ENCODE measurements around the gene MCTS1. TPM values are rescaled to one million over a fixed set of nuclear protein-coding genes. Genes with fewer than 3 reads are reported as not detected.

MCTS1 gene
- total RNA-seq, 1 donor from 2014 or later: 36.7 TPM

DNA sequence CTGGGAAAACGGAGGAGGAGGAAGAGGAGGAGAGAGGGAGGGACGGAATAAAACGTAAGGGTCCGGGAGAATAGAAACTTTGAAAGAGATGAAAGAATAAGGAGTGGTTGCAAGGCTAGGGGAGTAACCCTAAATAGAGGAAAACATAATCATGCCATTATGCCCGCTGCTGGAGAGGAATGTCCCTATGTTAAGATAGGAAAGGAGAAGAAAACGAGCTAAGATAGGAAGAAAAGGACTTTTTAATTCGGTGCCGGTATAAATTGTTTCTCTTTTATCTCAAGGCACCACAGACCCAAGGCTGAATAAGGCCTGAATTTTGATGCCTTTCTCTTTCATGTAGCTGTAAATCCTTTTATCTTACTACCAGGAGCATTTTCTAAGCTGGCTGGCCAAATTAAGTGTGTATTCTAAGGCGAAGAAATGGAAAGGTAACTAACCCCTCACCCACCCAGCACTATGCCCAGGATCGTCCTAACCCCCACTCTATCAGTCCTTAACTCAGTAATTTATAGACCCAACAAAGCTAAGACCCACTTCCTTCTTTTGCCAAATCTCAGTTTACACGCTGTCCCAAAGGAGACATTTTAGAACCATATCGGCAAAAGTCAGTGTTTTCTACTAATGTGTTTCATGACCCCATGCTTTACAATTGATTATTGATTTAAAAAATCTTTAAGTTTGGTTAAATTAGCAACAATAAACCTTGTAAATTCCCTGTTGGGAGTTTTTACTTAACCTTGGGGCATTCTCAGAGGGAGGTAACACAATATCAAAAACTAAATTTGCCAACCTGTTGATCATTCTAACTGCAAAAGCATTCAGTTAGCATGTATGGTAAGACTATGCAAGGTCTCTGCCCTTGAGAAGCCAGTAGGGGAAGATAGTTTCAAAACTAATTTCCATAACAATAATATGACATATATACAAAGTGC lies 42.0 kb upstream of the MCTS1 start:
- DNase-seq (ENCODE audit: low read depth) (no peak), FAIRE-seq (no peak)
- Histone ChIP-seq H3K4me1 (ENCODE audit: insufficient read depth, low read length) (no peaks in the 10 kb centered on the region), H3K27me3 (ENCODE audit: insufficient read depth, low read length) (no peaks in the 10 kb centered on the region), H2AFZ (ENCODE audit: low read depth, low read length) (peak overlapping the region; percentile 66), H3K27ac (ENCODE audit: low read depth, low read length) (peak overlapping the region; percentile 89), H3K4me2 (ENCODE audit: low read length) (peak overlapping the region; percentile 97), H3K36me3 (ENCODE audit: insufficient read depth, low read length) (peaks cover 3% of the 10 kb centered on the region), H4K20me1 (ENCODE audit: insufficient read depth, low read length) (no peaks in the 10 kb centered on the region), H3K9me3 (ENCODE audit: insufficient read depth, low read depth, low read length) (no peaks in the 10 kb centered on the region), H3K79me2 (ENCODE audit: insufficient read depth, low read length) (peaks cover 38% of the 10 kb centered on the region), H3K4me3 (ENCODE audit: insufficient read depth, low read depth, low read length) (peak overlapping the region; percentile 88), H3K9ac (ENCODE audit: low read length) (peak overlapping the region; percentile 97)
- peak overlapping the region; percentile 90 for H3K4me3 Mint-ChIP-seq (ENCODE audit: unreplicated experiment)
- peak overlapping the region; percentile 92 for H3K27ac Mint-ChIP-seq (ENCODE audit: unreplicated experiment)
- H3K4me1 Mint-ChIP-seq (ENCODE audit: low read depth, unreplicated experiment): peaks cover 10% of the 10 kb centered on the region
- H3K36me3 Mint-ChIP-seq (ENCODE audit: low read depth, unreplicated experiment): no peaks in the 10 kb centered on the region
- no peaks in the 10 kb centered on the region for H3K27me3 Mint-ChIP-seq (ENCODE audit: low read depth, unreplicated experiment)
- TF ChIP-seq CTCF (IDR thresholded peaks at IDR 0.05; ENCODE audit: insufficient read depth, low read depth, low read length) (no peak), EZH2 (IDR thresholded peaks at IDR 0.05; ENCODE audit: insufficient read depth, low read length) (no peak)
- H3K9me3 Mint-ChIP-seq (ENCODE audit: unreplicated experiment): no peaks in the 10 kb centered on the region

- Histone ChIP-seq H3K79me2 (ENCODE audit: insufficient read depth, low read length) (peaks cover 32% of the 10 kb centered on the region), H3K4me3 (ENCODE audit: insufficient read depth, low read depth, low read length) (no peak overlapping the region), H3K4me2 (ENCODE audit: low read length) (peak overlapping the region; percentile 97), H3K9me3 (ENCODE audit: insufficient read depth, low read depth, low read length) (no peaks in the 10 kb centered on the region), H3K4me1 (ENCODE audit: insufficient read depth, low read length) (no peaks in the 10 kb centered on the region), H3K9ac (ENCODE audit: low read length) (no peak overlapping the region), H4K20me1 (ENCODE audit: insufficient read depth, low read length) (no peaks in the 10 kb centered on the region), H2AFZ (ENCODE audit: low read depth, low read length) (no peak overlapping the region), H3K27me3 (ENCODE audit: insufficient read depth, low read length) (no peaks in the 10 kb centered on the region), H3K36me3 (ENCODE audit: insufficient read depth, low read length) (no peaks in the 10 kb centered on the region), H3K27ac (ENCODE audit: low read depth, low read length) (no peak overlapping the region)
- Mint-ChIP-seq H3K36me3 (ENCODE audit: low read depth, unreplicated experiment) (no peaks in the 10 kb centered on the region), H3K9me3 (ENCODE audit: unreplicated experiment) (no peaks in the 10 kb centered on the region), H3K4me3 (ENCODE audit: unreplicated experiment) (peak overlapping the region; percentile 90), H3K4me1 (ENCODE audit: low read depth, unreplicated experiment) (peaks cover 6% of the 10 kb centered on the region), H3K27me3 (ENCODE audit: low read depth, unreplicated experiment) (no peaks in the 10 kb centered on the region), H3K27ac (ENCODE audit: unreplicated experiment) (peak overlapping the region; percentile 9)
- DNase-seq (ENCODE audit: low read depth): no peak
- FAIRE-seq: no peak
- TF ChIP-seq EZH2 (IDR thresholded peaks at IDR 0.05; ENCODE audit: insufficient read depth, low read length): no peak
- TF ChIP-seq CTCF (IDR thresholded peaks at IDR 0.05; ENCODE audit: insufficient read depth, low read depth, low read length): no peak
Measured at GRCh38 chrX:120562569-120562926, 41.4 kb upstream of the MCTS1 start.

- FAIRE-seq: no peak
- Histone ChIP-seq H3K4me3 (ENCODE audit: insufficient read depth, low read depth, low read length) (no peak overlapping the region), H3K9me3 (ENCODE audit: insufficient read depth, low read depth, low read length) (no peaks in the 10 kb centered on the region), H3K79me2 (ENCODE audit: insufficient read depth, low read length) (peaks cover 8% of the 10 kb centered on the region), H3K27me3 (ENCODE audit: insufficient read depth, low read length) (no peaks in the 10 kb centered on the region), H3K4me2 (ENCODE audit: low read length) (no peak overlapping the region), H4K20me1 (ENCODE audit: insufficient read depth, low read length) (no peaks in the 10 kb centered on the region), H3K4me1 (ENCODE audit: insufficient read depth, low read length) (no peaks in the 10 kb centered on the region), H3K36me3 (ENCODE audit: insufficient read depth, low read length) (no peaks in the 10 kb centered on the region), H3K27ac (ENCODE audit: low read depth, low read length) (no peak overlapping the region), H3K9ac (ENCODE audit: low read length) (no peak overlapping the region), H2AFZ (ENCODE audit: low read depth, low read length) (no peak overlapping the region)
- H3K9me3 Mint-ChIP-seq (ENCODE audit: unreplicated experiment): no peaks in the 10 kb centered on the region
- TF ChIP-seq EZH2 (IDR thresholded peaks at IDR 0.05; ENCODE audit: insufficient read depth, low read length) (no peak), CTCF (IDR thresholded peaks at IDR 0.05; ENCODE audit: insufficient read depth, low read depth, low read length) (no peak)
- no peaks in the 10 kb centered on the region for H3K27me3 Mint-ChIP-seq (ENCODE audit: low read depth, unreplicated experiment)
- DNase-seq (ENCODE audit: low read depth): no peak
- H3K4me1 Mint-ChIP-seq (ENCODE audit: low read depth, unreplicated experiment): peaks cover 5% of the 10 kb centered on the region
- no peak overlapping the region for H3K27ac Mint-ChIP-seq (ENCODE audit: unreplicated experiment)
- no peak overlapping the region for H3K4me3 Mint-ChIP-seq (ENCODE audit: unreplicated experiment)
- no peaks in the 10 kb centered on the region for H3K36me3 Mint-ChIP-seq (ENCODE audit: low read depth, unreplicated experiment)
Measured at GRCh38 chrX:120564925-120565324, 39.0 kb upstream of the MCTS1 start.
